Mucosa of descending colon (tissue), 3 donors: ENCODE results near the gene TMEM117. TPM values are rescaled to one million over a fixed set of nuclear protein-coding genes. Genes with fewer than 3 reads are reported as not detected.
"Not testable (repeated sequence)": the region's sequence is repeated elsewhere in the genome, so short reads cannot be mapped to it uniquely, and the experiment has no call there.

Experiments
- ATAC-seq: fragments of 200-7000 bp; cut with Tn5 transposase; one replicate; pipeline ENCODE4 v1.9.1; 2020; ENCODE audit warnings: mild to moderate bottlenecking, moderate library complexity
- DNase-seq, 3 donors: peaks; one replicate each; pipeline ENCODE4 v3.0.0-alpha.2; 2020
- H3K36me3 ChIP-seq: fragments of 200-600 bp; one replicate; pipeline ENCODE4 v1.8.0; 2021; ENCODE audit warnings: low read depth, mild to moderate bottlenecking
- H3K4me1 ChIP-seq: fragments of 200-600 bp; one replicate; pipeline ENCODE4 v1.8.0; 2021; ENCODE audit warnings: low read depth, mild to moderate bottlenecking
- H3K4me3 ChIP-seq: fragments of 200-600 bp; one replicate; pipeline ENCODE4 v1.8.0; 2021; ENCODE audit warnings: mild to moderate bottlenecking
- H3K9me3 ChIP-seq: fragments of 200-600 bp; one replicate; pipeline ENCODE4 v1.8.0; 2021; ENCODE audit warnings: mild to moderate bottlenecking
- intact Hi-C, 2 donors: fragments of 100-400 bp; cut with DNase I in 1 of 2; cut with micrococcal nuclease in 1 of 2; formaldehyde crosslinking; loops; one replicate each; pipeline versions ENCODE4 v1.11.0 to v1.11.1; 2022; cut with DNase I, micrococcal nuclease
- total RNA-seq, 3 donors: library from RNA; stranded (reverse); fragmentation: NEBNext Ultra II Directional in 2 of 3; extraction: Animal tissue kit (Norgen Biotek cat#: 25700) in 2 of 3; gene quantifications; one replicate each; pipeline versions ENCODE4 v1.2.1 to v1.2.4, GENCODE V29; 2021 to 2023
- TF ChIP-seq, protein P1 (sequence below): fragments of 200-600 bp; IDR thresholded peaks from one replicate; pipeline ENCODE4 v1.8.0; 2022; ENCODE audit warnings: antibody characterized with exemption, mild to moderate bottlenecking
- donor health status: DM: no; HTN: no; CAD: no; lungs with moderate emphysema.
- donor health status: DM: no; HTN: no; CAD: no.
- donor health status: DM: no; HTN: yes; CAD: no.

The TMEM117 gene
- total RNA-seq, 3 donors from 2014 or later, result 10.1 to 15.2 (median 12.3) TPM

DNA sequence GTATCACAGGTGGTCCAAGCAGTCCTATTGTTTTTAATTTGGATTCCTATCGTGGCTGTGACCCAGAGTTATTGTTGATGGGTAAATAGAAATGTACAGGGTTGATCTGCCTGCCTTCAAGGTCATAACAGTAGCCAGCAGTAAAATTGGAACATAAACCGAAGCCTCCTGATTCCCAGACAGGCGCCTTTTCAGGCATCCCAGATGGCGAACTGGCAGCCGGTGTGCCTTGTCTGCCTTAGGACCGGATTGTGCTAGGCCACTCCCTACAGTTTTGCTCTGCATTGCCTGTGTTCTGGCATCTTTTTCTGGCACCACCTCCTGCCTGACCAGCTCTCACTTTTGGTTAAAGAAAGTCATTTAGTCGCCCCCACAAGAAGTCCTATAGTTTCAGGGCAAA is 22.2 kb downstream of the TMEM117 start:
- intact Hi-C loops, result no loop called here

DNA sequence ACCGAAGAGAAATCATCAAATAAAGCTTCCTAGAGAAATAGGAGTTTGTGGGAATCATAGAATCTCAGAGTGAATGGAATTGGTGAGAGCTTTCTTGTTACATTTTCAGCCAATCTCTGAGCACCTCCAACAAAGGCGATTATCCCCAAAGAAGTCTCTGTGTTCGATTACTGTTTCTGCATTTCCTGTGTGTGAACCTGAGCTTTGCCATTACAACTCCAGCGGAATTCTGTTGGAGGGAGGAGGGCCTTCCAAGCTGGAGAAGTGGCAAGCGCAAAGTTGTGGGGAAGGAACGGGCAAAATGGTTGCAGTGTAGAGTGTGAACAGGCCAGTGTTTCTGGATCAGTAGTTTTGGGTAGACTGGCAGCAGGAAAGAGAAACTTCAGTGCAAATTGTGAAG is 23.1 kb downstream of the TMEM117 start:
- no peaks in the 10 kb centered on the region for H3K36me3 ChIP-seq
- ATAC-seq, result no peak
- TF ChIP-seq, protein P1, sequence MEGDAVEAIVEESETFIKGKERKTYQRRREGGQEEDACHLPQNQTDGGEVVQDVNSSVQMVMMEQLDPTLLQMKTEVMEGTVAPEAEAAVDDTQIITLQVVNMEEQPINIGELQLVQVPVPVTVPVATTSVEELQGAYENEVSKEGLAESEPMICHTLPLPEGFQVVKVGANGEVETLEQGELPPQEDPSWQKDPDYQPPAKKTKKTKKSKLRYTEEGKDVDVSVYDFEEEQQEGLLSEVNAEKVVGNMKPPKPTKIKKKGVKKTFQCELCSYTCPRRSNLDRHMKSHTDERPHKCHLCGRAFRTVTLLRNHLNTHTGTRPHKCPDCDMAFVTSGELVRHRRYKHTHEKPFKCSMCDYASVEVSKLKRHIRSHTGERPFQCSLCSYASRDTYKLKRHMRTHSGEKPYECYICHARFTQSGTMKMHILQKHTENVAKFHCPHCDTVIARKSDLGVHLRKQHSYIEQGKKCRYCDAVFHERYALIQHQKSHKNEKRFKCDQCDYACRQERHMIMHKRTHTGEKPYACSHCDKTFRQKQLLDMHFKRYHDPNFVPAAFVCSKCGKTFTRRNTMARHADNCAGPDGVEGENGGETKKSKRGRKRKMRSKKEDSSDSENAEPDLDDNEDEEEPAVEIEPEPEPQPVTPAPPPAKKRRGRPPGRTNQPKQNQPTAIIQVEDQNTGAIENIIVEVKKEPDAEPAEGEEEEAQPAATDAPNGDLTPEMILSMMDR, result no peak
- intact Hi-C loops, result no loop called here
- H3K4me1 ChIP-seq, result no peaks in the 10 kb centered on the region
- H3K9me3 ChIP-seq, result no peaks in the 10 kb centered on the region
- H3K4me3 ChIP-seq, result no peak overlapping the region
- no peak for DNase-seq

More for the DNA sequence above, 22.2 kb downstream of the TMEM117 start:
- ATAC-seq (no peak), DNase-seq (no peak)
- Histone ChIP-seq H3K4me3 (no peak overlapping the region), H3K36me3 (no peaks in the 10 kb centered on the region), H3K4me1 (no peaks in the 10 kb centered on the region), H3K9me3 (no peaks in the 10 kb centered on the region)
- TF ChIP-seq, protein P1, result no peak

DNA sequence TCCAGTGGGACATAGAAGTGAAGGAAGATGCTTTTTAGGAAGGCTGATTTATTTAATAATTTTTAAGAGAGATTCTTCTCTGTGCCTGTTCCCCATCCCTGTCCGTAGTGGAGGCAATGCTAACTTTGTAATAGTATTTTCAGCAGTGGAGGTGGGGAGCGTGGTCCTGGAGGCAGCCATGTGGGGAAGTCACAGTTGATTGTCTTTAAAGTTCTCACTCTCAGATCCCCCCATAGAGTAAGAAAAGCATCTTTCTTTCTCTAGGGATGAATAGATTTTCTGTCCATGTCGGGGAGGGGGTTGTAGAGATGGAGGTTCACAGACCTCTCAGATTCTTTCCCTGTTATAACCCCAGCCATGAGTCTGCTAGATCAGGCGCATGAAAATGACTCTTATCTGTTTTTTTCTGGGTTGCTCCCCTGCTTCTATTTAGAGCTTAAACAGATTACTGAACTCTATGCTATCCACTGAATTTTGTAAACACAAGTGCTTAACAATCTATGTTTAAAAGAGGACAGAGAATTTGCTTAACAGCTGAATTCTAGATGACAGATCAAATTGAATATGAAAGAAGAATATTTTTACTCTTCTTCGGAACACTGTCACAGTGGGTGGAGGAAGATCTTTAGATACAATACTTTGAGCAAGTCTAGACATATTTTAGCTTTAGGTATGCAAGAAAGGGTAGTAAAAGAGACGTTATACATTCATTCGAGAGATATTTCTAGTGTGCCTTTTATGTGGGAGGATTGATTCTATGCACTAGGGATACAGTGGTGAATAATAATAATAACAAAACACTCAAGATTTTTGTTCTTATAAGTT is 25.3 kb downstream of the TMEM117 start:
- no peak for ATAC-seq

DNA sequence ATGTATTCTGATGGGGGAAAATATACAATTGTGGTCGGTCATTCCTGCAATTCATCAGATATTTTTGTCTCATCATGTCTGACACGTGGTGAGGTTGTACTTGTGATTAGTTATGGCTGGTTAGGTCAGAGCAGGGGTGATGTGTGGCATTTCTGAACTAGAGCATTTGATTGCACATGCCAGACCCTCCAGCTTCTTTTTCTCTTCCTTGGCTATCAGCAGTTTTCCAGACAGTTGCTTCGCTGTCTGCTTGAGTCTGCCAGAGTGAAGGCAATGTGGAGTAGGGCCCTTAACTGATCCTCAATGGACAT is 25.9 kb downstream of the TMEM117 start:
- Histone ChIP-seq H3K4me1 (no peaks in the 10 kb centered on the region), H3K9me3 (no peaks in the 10 kb centered on the region), H3K36me3 (no peaks in the 10 kb centered on the region), H3K4me3 (no peak overlapping the region)
- no peak for ATAC-seq
- TF ChIP-seq, protein P1, result no peak
- intact Hi-C loops, result no loop called here
- DNase-seq, result no peak

More for the DNA sequence above, 25.3 kb downstream of the TMEM117 start:
- no peak for DNase-seq
- TF ChIP-seq, protein P1, result no peak
- no peaks in the 10 kb centered on the region for H3K36me3 ChIP-seq
- H3K9me3 ChIP-seq, result no peaks in the 10 kb centered on the region
- no peaks in the 10 kb centered on the region for H3K4me1 ChIP-seq
- intact Hi-C loops, result no loop called here
- H3K4me3 ChIP-seq, result no peak overlapping the region

DNA sequence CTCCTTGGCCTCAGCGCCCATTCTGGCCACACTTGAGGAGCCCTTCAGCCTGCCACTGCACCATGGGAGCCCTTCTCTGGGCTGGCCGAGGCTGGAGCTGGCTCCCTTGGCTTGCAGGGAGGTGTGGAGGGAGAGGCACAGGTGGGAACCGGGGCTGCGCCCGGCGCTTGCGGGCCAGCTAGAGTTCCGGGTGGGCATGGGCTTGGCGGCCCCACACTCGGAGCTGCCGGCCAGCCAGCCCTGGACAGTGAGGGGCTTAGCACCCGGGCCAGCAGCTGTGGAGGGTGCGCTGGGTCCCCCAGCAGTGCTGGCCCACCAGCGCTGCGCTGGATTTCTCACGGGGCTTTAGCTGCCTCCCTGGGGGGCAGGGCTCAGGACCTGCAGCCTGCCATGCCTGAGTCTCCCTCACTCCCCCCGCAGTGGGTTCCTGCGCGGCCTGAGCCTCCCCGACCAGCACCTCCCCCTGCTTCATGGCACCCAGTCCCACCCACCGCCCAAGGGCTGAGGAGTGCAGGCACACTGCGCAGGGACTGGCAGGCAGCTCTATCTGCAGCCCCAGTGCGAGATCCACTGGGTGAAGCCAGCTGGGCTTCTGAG is 28.0 kb downstream of the TMEM117 start:
- TF ChIP-seq, protein P1, result no peak
- H3K36me3 ChIP-seq, result no peaks in the 10 kb centered on the region
- DNase-seq (no peak), ATAC-seq (no peak)
- no peaks in the 10 kb centered on the region for H3K9me3 ChIP-seq
- H3K4me3 ChIP-seq, result no peak overlapping the region
- H3K4me1 ChIP-seq, result no peaks in the 10 kb centered on the region
- intact Hi-C loops, result no loop called here

DNA sequence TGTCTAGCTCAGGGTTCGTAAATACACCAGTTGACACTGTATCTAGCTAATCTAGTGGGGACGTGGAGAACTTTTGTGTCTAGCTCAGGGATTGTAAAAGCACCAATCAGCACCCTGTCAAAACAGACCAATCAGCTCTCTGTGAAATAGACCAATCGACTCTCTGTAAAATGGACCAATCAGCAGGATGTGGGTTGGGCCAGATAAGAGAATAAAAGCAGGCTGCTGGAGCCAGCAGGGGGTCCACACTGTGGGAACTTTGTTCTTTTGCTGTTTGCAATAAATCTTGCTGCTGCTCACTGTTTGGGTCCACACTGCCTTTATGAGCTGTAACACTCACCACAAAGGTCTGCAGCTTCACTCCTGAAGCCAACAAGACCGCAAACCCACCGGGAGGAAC is 28.7 kb downstream of the TMEM117 start:
- H3K4me3 ChIP-seq, intact Hi-C loops, H3K9me3 ChIP-seq, H3K4me1 ChIP-seq, ATAC-seq, H3K36me3 ChIP-seq, DNase-seq: not testable (repeated sequence)
